ENCODE data around the gene NCAPD3.

NCAPD3 gene

GRCh38 chr11:134155946-134156865 lies 67.6 kb downstream of the NCAPD3 start:
- DNase-seq (ENCODE audit: extremely low spot score) = no peak
- POLR2A ChIA-PET = no interaction called here
- TF ChIP-seq ARNT (IDR thresholded peaks at IDR 0.05) (no peak), FOXK2 (IDR thresholded peaks at IDR 0.05) (no peak), BHLHE40 (IDR thresholded peaks at IDR 0.05; ENCODE audit: borderline replicate concordance) (no peak), FOXM1 (IDR thresholded peaks at IDR 0.05; ENCODE audit: borderline replicate concordance) (no peak), CTBP1 (IDR thresholded peaks at IDR 0.05; ENCODE audit: borderline replicate concordance) (no peak), ELF4 (IDR thresholded peaks at IDR 0.05) (no peak), NFRKB (IDR thresholded peaks at IDR 0.05) (no peak), TARDBP (IDR thresholded peaks at IDR 0.05) (no peak), L3MBTL2 (conservative IDR thresholded peaks at IDR 0.05) (no peak), PKNOX1 (IDR thresholded peaks at IDR 0.05) (no peak), FOXA1 (IDR thresholded peaks at IDR 0.05) (no peak), LEF1 (IDR thresholded peaks at IDR 0.05; ENCODE audit: borderline replicate concordance) (no peak), HDGF (IDR thresholded peaks at IDR 0.05; ENCODE audit: borderline replicate concordance) (no peak), ZNF384 (IDR thresholded peaks at IDR 0.05) (no peak), SUZ12 (IDR thresholded peaks at IDR 0.05) (no peak), SP1 (IDR thresholded peaks at IDR 0.05) (no peak)
- CTCF ChIA-PET = no interaction called here

- TF ChIP-seq FOXK2 (IDR thresholded peaks at IDR 0.05) (no peak), SUZ12 (IDR thresholded peaks at IDR 0.05) (no peak), TARDBP (IDR thresholded peaks at IDR 0.05) (no peak), ELF4 (IDR thresholded peaks at IDR 0.05) (no peak), ARNT (IDR thresholded peaks at IDR 0.05) (no peak), LEF1 (IDR thresholded peaks at IDR 0.05; ENCODE audit: borderline replicate concordance) (no peak), NFRKB (IDR thresholded peaks at IDR 0.05) (no peak), PKNOX1 (IDR thresholded peaks at IDR 0.05) (no peak), HDGF (IDR thresholded peaks at IDR 0.05; ENCODE audit: borderline replicate concordance) (no peak)
- DNase-seq (ENCODE audit: extremely low spot score) = no peak
- ChIA-PET CTCF (no interaction called here), POLR2A (no interaction called here)
These were observed 68.3 kb downstream of the NCAPD3 start for GRCh38 chr11:134155456-134155855.

- POLR2A ChIA-PET = no interaction called here
- TF ChIP-seq ELF4 (IDR thresholded peaks at IDR 0.05) = no peak
- TF ChIP-seq FOXA1 (IDR thresholded peaks at IDR 0.05) = no peak
- no peak for TF ChIP-seq LEF1 (IDR thresholded peaks at IDR 0.05; ENCODE audit: borderline replicate concordance)
- CTCF ChIA-PET = no interaction called here
- no peak for DNase-seq (ENCODE audit: extremely low spot score)
These were observed 69.3 kb downstream of the NCAPD3 start for GRCh38 chr11:134154441-134154840.

GRCh38 chr11:134153147-134153905 lies 70.4 kb downstream of the NCAPD3 start:
- no peak for TF ChIP-seq SUZ12 (IDR thresholded peaks at IDR 0.05)
- no peak for TF ChIP-seq CTBP1 (IDR thresholded peaks at IDR 0.05; ENCODE audit: borderline replicate concordance)
- no peak for TF ChIP-seq ELF4 (IDR thresholded peaks at IDR 0.05)
- TF ChIP-seq TARDBP (IDR thresholded peaks at IDR 0.05) = no peak
- POLR2A ChIA-PET = no interaction called here
- CTCF ChIA-PET = no interaction called here
- no peak for DNase-seq (ENCODE audit: extremely low spot score)

- CTCF ChIA-PET = no interaction called here
- DNase-seq (ENCODE audit: extremely low spot score) = no peak
- no peak for TF ChIP-seq PKNOX1 (IDR thresholded peaks at IDR 0.05)
- TF ChIP-seq FOXK2 (IDR thresholded peaks at IDR 0.05) = no peak
- no peak for TF ChIP-seq NFRKB (IDR thresholded peaks at IDR 0.05)
- TF ChIP-seq LEF1 (IDR thresholded peaks at IDR 0.05; ENCODE audit: borderline replicate concordance) = no peak
- no peak for TF ChIP-seq ARNT (IDR thresholded peaks at IDR 0.05)
- no peak for TF ChIP-seq FOXM1 (IDR thresholded peaks at IDR 0.05; ENCODE audit: borderline replicate concordance)
- no peak for TF ChIP-seq BHLHE40 (IDR thresholded peaks at IDR 0.05; ENCODE audit: borderline replicate concordance)
- no peak for TF ChIP-seq SP1 (IDR thresholded peaks at IDR 0.05)
- no peak for TF ChIP-seq HDGF (IDR thresholded peaks at IDR 0.05; ENCODE audit: borderline replicate concordance)
- no peak for TF ChIP-seq ZNF384 (IDR thresholded peaks at IDR 0.05)
- TF ChIP-seq TARDBP (IDR thresholded peaks at IDR 0.05) = no peak
- no peak for TF ChIP-seq SUZ12 (IDR thresholded peaks at IDR 0.05)
- no peak for TF ChIP-seq L3MBTL2 (conservative IDR thresholded peaks at IDR 0.05)
- TF ChIP-seq ELF4 (IDR thresholded peaks at IDR 0.05) = no peak
- POLR2A ChIA-PET = no interaction called here
These were observed 71.1 kb downstream of the NCAPD3 start for GRCh38 chr11:134152696-134153095.

GRCh38 chr11:134151083-134151747 lies 72.6 kb downstream of the NCAPD3 start:
- TF ChIP-seq FOXM1 (IDR thresholded peaks at IDR 0.05; ENCODE audit: borderline replicate concordance) (no peak), ZNF384 (IDR thresholded peaks at IDR 0.05) (no peak), SP1 (IDR thresholded peaks at IDR 0.05) (no peak), L3MBTL2 (conservative IDR thresholded peaks at IDR 0.05) (no peak), ARNT (IDR thresholded peaks at IDR 0.05) (no peak), SUZ12 (IDR thresholded peaks at IDR 0.05) (no peak), FOXA1 (IDR thresholded peaks at IDR 0.05) (no peak)
- ChIA-PET POLR2A (no interaction called here), CTCF (no interaction called here)
- DNase-seq (ENCODE audit: extremely low spot score) = no peak

All from HEK293T (cell line).